Measurements from ENCODE around the gene TBC1D3E. TPM values are rescaled to one million over a fixed set of nuclear protein-coding genes. Genes with fewer than 3 reads are reported as not detected.

The TBC1D3E gene
- not detected in 2 replicates for total RNA-seq

DNA sequence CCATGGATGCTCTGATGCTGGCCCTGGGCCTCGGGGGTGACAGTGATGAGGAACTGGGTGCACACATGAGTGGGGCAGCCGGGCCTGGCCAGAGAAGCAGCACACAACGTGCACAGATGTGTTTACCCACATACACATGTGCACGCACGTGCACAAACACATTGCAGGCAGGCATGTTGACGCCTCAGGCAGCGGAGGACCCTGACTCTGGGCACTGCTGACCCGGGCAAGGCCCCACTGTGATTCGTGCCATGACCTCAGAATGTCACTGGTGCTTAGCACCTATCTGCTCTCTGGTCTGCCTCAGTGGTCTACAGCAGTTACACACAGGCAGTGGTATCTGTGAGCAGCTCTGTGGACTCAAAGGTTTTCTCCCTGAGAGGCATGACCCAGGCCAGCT is at the start of gene TBC1D3E:
TSS of gene TBC1D3E (plus strand) at position 301 of the 400 bp plus-strand sequence. CDS start 1,545 bp downstream, outside the sequence.

Other genes starting within 250 kb of the TBC1D3E start
- not detected in 2 replicates for gene TBC1D3K, start 203.5 kb upstream of the TBC1D3E start, total RNA-seq
- 1.3 and 2.7 TPM in 2 replicates for gene TBC1D3L, start 138.9 kb upstream of the TBC1D3E start, total RNA-seq
- gene TBC1D3D, start 124.0 kb upstream of the TBC1D3E start, total RNA-seq = not detected in 2 replicates
- gene TBC1D3C, start 59.3 kb upstream of the TBC1D3E start, total RNA-seq = 0.32 TPM in 1 of 2 replicates, not detected in the other
- not detected in 2 replicates for gene TBC1D3, start 64.6 kb downstream of the TBC1D3E start, total RNA-seq
- gene MRPL45, start 169.2 kb downstream of the TBC1D3E start, total RNA-seq = 30.1 and 36.1 TPM in 2 replicates
- not detected in 2 replicates for gene GPR179, start 216.0 kb downstream of the TBC1D3E start, total RNA-seq
- gene SOCS7, start 223.9 kb downstream of the TBC1D3E start, total RNA-seq = 7.6 and 7.8 TPM in 2 replicates

Data from epithelial cell of umbilical artery (primary cell).